Urinary bladder (tissue), 4 donors: ENCODE results near the gene POGLUT3. TPM values are rescaled to one million over a fixed set of nuclear protein-coding genes. Genes with fewer than 3 reads are reported as not detected.

Experiments used
- DNase-seq: peaks from one replicate; pipeline ENCODE4 v3.0.0-alpha.2; 2015; ENCODE audit errors: extremely low spot score
- H3K27ac ChIP-seq: one replicate; pipeline ENCODE4 v1.5.1; 2013; ENCODE audit warnings: low read depth, mild to moderate bottlenecking, moderate library complexity
- H3K36me3 ChIP-seq: one replicate; pipeline ENCODE4 v1.6.1; 2013; ENCODE audit warnings: mild to moderate bottlenecking, moderate library complexity; ENCODE audit not compliant: insufficient read depth
- H3K4me1 ChIP-seq: one replicate; pipeline ENCODE4 v1.6.1; 2013; ENCODE audit warnings: mild to moderate bottlenecking, moderate library complexity; ENCODE audit not compliant: insufficient read depth
- H3K4me3 ChIP-seq: one replicate; pipeline ENCODE4 v1.5.1; 2013; ENCODE audit warnings: low read depth, low read length
- WGBS: extraction: QIAGEN DNeasy Blood & Tissue Kit; methylation state at CpG from one replicate; pipeline ENCODE4 v1.1.7; 2013; 5-methylcytosine and 5-hydroxymethylcytosine counted together
- polyA plus RNA-seq: library from polyadenylated mRNA; stranded (reverse); fragments of 200-250 nt; gene quantifications from one replicate; pipeline ENCODE4 v1.2.3, GENCODE V29; 2013
- total RNA-seq: library from RNA; depleted of rRNA; stranded (reverse); fragments of >200 nt; gene quantifications from one replicate; pipeline ENCODE4 v1.2.3, GENCODE V29; 2014
- donor health status: healthy with polysubstance abuse.
- donor health status: healthy.

POGLUT3 gene
- total and polyA plus RNA-seq, 2 donors, result 29.6 to 104 TPM

GRCh38 chr11:108494182-108494581, 4.0 kb downstream of the POGLUT3 start:
- Histone ChIP-seq H3K4me3 (no peak overlapping the region), H3K4me1 (no peaks in the 10 kb centered on the region), H3K36me3 (no peaks in the 10 kb centered on the region), H3K27ac (no peak overlapping the region)
- DNase-seq, result no peak
- 52% methylated on average over 6 of the region's 6 CpGs for WGBS

- H3K4me1 ChIP-seq, result no peaks in the 10 kb centered on the region
- DNase-seq, result no peak
- no peak overlapping the region for H3K27ac ChIP-seq
- H3K36me3 ChIP-seq, result no peaks in the 10 kb centered on the region
- no peak overlapping the region for H3K4me3 ChIP-seq
- 81% methylated on average over 3 of the region's 3 CpGs for WGBS
Measured at GRCh38 chr11:108491936-108492335, 6.2 kb downstream of the POGLUT3 start.

DNA sequence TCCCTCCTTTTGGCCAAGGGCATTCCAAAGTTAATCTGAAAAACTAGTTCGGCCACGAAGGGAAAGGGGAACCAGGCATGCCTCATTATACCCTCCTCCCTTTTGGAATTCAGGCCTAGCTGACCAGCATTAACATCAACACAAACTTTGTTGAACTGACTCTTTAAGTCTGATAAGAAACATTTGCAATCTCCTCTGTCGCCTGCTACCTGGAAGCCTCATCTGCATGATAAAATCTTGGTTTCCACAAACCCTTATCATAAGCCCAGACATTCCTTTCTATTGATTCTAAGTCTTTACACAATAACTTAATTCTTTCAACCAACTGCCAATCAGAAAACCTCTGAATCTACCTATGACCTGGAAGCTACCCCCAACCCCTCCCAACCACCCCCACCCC, 11.4 kb downstream of the POGLUT3 start:
- Histone ChIP-seq H3K4me1 (no peaks in the 10 kb centered on the region), H3K27ac (no peak overlapping the region), H3K4me3 (no peak overlapping the region), H3K36me3 (peaks cover 5% of the 10 kb centered on the region)
- DNase-seq, result no peak
- WGBS, result 87% methylated on average over 3 of the region's 3 CpGs

DNA sequence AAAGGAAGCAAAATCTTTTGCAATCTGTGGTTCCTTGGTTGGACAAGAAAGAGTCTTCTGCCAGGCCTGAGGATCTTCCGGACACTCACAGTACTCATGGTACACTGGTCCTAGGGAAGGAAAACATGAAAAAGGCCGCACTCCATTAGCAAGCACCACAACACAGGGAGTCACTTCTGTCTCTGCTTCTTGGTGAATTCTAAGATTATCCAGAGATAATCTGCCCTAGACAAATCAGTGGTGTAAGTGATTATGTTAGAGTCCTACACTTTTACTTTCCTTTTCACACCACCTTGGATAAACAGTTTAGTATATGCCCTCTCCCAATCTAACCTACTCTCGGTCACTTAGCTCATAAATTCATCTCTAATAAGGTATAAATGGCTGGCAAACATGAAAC, 11.9 kb downstream of the POGLUT3 start:
- no peak overlapping the region for H3K27ac ChIP-seq
- peaks cover 5% of the 10 kb centered on the region for H3K36me3 ChIP-seq
- WGBS, result 92% methylated on average over 3 of the region's 3 CpGs
- no peak for DNase-seq
- no peaks in the 10 kb centered on the region for H3K4me1 ChIP-seq
- no peak overlapping the region for H3K4me3 ChIP-seq

DNA sequence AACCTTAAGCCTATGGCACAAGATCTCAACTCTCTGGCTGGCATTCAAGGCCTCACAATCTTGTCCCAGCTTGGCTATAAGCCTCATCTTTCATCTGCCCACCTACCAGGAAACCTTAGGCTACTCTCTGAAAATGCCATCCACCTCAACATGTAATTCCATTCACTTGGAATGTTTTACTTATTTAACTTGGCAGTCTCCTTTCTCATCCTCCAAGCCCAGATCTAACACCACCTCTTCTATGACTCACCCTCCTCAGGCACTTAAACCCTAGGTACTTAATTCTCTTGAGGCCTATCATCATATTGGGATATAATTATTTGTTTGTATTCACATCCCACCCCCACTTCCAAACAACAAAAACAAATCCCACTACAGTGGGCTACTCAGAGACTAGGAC, 15.0 kb downstream of the POGLUT3 start:
- Histone ChIP-seq H3K36me3 (peaks cover 9% of the 10 kb centered on the region), H3K4me3 (no peak overlapping the region), H3K27ac (no peak overlapping the region), H3K4me1 (no peaks in the 10 kb centered on the region)
- no peak for DNase-seq

DNA sequence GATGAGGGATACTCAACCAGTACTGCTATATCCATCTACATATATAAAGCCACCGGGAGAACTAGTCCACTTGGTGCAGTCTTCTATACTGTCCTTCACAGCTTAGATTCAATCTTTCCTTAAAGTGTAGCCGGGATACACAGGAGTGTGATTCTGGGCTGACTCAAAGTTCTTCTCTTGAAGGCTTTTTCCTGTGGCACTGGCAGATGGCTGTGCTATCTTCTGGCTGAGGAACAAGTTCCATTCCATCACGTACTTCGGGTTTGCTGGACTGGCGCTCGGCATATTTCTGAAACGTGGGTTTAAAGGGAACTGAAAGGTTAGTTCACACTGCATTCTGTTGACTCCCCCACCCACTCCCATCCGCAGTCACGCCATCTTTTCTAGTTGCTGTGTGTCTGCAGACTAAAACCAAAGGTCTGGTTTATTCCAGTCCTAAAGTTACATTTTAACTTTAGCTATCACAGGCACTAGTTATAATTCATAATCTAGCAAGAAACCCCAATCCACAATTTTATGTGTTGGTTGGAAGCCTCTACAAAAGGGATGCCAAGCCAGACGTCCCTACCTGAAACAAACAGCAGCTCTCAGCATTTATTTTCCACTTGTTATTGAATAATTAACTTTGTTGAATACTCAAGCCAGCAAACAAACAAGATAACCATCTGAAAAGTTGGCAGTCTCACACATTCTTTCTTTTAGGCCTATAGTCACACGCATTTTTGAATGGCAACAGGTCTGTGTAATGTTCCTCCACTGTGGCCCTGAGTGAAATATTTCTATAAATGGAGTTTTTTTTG, 23.3 kb downstream of the POGLUT3 start:
- 86% methylated on average over 11 of the region's 11 CpGs for WGBS

GRCh38 chr11:108472681-108473080, 25.5 kb downstream of the POGLUT3 start:
- H3K4me3 ChIP-seq, result no peak overlapping the region
- no peak overlapping the region for H3K27ac ChIP-seq
- WGBS, result 96% methylated on average over 1 of the region's 1 CpG
- H3K4me1 ChIP-seq, result no peaks in the 10 kb centered on the region
- peaks cover 2% of the 10 kb centered on the region for H3K36me3 ChIP-seq
- no peak for DNase-seq

More for the DNA sequence above, 23.3 kb downstream of the POGLUT3 start:
- Histone ChIP-seq H3K36me3 (peaks cover 7% of the 10 kb centered on the region), H3K4me1 (no peaks in the 10 kb centered on the region), H3K4me3 (no peak overlapping the region), H3K27ac (no peak overlapping the region)
- DNase-seq, result no peak

DNA sequence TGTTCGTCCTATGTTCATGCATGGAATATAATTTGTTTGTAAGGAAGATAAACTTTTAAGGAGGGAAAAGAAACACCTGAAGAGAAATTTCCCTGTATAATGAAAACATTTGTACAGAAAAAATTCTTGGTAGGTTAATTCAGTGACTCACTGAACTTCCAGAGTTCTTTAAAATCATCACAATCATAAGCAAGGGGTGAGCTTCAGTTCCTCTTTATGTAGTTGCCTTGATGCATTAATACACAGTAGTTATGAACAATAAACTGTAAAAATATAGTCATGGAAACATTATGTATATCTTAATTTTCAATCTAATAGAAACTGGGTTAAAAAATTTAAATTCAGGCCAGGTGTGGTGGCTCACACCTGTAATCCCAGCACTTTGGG, 29.7 kb downstream of the POGLUT3 start:
- Histone ChIP-seq H3K36me3 (peaks cover 2% of the 10 kb centered on the region), H3K27ac (no peak overlapping the region), H3K4me3 (no peak overlapping the region), H3K4me1 (no peaks in the 10 kb centered on the region)
- no peak for DNase-seq
- WGBS, result 57% methylated on average over 1 of the region's 1 CpG

DNA sequence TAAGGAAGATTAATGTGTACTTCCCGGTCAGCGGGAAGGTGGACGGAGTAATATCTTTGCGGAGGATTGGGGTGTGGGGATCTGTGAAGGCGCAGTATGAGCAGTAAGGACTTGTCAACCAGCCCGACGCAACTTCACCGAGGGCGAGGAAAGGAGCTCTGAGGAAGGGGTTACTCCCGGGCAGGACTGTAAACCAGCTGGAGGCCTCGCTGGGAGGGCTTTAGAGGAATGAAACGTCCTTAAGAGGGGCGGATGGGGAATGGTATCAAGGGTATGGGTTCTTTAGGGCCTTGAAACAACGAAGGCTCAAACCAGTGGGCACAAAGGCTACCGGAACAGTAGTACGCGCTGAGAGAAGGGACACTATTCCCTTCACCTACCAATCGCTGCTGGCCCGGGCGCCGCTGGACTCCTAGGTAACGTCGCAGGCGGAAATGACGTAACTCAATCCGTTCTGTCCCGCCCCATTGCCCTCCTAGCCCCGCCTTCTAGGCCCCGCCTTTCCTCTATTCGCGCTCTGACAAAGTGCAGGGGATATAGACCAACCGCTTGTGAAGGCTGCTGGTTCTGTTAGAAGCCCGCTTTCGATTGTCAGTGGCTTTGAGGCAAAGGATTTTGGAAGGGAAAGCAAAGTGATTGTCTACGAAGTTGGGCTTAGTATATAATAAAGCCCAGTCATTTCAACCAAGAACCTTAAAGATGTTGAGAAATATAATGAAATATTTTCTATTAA, 30.9 kb downstream of the POGLUT3 start, which contains the start of gene C11orf65:
Gene C11orf65 (minus strand): TSS at position 439 of the 733 bp plus-strand sequence. CDS start 5,970 bp downstream, outside the sequence.
- under 1% methylated on average over 35 of the region's 35 CpGs for WGBS
- H3K36me3 ChIP-seq, result no peaks in the 10 kb centered on the region
- H3K27ac ChIP-seq, result peak within 1 kb of the TSS; percentile 92
- peak; percentile 97 for DNase-seq
- no peaks in the 10 kb centered on the region for H3K4me1 ChIP-seq
- peak within 1 kb of the TSS; percentile 45 for H3K4me3 ChIP-seq

- WGBS, result 56% methylated on average over 7 of the region's 7 CpGs
- no peak for DNase-seq
- no peaks in the 10 kb centered on the region for H3K36me3 ChIP-seq
- peak overlapping the region; percentile 45 for H3K4me3 ChIP-seq
- H3K27ac ChIP-seq, result peak overlapping the region; percentile 92
- H3K4me1 ChIP-seq, result no peaks in the 10 kb centered on the region
Measured at GRCh38 chr11:108466405-108466804, 31.8 kb downstream of the POGLUT3 start.

DNA sequence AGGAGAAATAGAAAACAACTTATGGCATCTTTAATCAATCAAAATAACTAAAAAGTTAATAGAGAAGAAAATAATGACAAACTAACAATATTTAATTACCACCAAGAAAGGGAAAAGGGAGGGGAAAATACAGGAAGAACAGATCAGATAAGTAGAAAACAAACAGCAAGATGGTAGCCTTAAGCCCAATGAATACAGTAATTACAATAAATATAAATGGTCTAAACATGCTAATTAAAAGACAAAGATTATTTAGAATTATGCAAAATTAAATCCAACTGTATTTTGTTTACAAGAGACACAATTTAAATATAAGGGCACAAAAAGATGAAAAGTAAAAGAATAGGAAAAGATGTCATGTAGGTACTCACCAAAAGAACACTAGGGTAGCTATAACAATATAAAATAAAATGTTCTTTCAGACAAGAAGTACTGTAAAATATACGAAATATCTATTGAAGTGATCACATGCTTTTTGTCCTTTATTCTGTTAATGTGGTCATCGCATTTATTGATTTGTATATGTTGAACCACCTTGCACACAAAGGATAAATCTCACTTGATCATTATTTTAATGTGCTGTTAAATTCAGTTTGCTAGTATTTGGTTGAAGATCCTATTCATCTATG, 44.9 kb downstream of the POGLUT3 start:
- H3K4me1 ChIP-seq, result no peaks in the 10 kb centered on the region
- DNase-seq, result no peak
- H3K27ac ChIP-seq, result no peak overlapping the region
- WGBS, result 93% methylated on average over 2 of the region's 2 CpGs
- no peak overlapping the region for H3K4me3 ChIP-seq
- no peaks in the 10 kb centered on the region for H3K36me3 ChIP-seq
